NAMALWA (cell line): ENCODE results near the gene NF2.

ENCODE experiments used
- DNase-seq: peaks from one replicate; pipeline ENCODE4 v3.0.0-alpha.2; 2015; ENCODE audit warnings: low spot score

The NF2 gene

DNA sequence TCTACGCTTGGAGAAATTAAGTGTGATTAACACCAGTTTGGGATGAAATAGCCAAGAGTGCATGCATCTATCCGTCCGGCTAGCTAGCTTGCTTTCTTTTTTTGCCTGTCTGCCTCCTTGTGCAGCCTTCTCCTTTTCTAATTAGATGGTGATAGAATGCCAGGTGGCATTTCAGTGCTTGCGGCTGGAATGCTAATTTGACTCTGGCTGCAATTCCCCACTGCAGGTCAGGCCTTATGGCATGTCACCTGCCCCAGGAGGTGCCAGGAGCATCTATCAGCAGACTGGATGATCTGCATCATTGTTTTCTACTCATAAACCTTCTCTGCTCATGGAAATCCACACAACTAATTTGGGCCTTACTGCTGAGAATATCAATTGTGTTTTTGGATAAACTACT is 65.2 kb downstream of the NF2 start:
- DNase-seq = no peak

DNA sequence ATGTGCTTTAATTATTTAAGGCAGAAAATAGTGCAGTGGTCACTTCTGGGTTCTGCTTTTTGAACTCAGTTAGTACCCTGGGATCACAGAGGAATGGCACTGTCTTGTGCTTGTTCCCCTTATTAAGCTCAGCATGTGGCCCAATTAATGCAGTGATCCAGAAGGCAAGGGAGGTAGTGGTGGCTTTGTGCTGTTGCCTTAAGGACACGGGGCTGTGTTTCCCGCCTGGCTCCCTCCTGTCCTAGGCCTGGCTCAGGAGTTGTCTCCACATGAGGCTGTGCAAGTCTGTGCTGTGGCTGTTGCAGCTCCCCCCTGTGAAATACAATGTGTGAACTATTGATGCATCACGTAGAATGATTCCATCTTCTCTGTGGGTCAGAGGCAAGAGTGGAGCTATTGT is 67.2 kb downstream of the NF2 start:
- DNase-seq = no peak

DNA sequence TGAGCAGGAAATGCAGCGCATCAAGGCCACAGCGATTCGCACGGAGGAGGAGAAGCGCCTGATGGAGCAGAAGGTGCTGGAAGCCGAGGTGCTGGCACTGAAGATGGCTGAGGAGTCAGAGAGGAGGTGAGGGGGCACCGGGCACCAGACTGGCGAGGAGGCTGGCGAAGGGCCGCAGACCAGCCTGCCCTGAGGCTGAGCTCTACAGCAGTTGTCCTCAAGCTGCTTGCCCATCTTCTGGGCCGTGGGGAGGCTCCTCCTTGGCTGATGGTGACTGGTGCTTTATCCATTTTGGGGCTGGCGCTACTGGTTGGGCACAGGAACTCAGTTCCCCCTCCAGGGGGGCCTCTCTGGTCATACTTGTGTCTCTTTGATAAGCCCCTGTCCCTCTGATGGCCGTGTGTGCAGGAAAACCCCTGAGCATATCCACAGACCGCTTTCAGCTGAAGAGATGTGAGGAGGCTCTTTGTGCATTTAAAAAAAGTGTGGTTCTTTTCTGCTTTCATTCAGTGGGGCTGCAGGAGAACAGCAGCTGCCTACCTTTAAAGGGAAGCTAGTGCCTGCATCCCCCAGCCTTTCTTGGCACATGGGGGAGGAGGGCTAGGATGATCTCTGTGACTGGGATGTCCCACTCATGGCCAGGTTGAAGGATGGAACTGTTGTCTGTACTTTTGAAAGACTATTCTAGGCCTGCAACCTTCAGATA is 70.1 kb downstream of the NF2 start:
- no peak for DNase-seq

DNA sequence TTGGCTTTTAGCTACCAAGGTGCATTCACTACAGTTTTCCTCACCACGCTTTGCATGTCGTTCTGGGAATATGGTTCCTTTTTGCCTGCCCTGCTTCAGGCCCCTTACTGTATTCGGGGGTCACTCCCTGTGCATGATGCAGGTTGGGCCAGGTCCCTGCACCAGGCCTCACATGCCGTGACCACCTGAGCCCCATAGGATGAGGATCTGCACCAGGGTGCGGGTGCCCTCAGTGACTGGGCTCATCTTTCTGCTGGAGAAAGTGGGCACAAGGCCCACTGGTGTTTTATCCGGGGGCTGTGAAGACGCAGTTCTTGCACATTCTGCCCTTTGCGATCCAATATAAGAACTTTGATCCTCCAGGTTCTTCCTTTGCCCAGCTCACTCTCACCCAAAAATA is 70.7 kb downstream of the NF2 start:
- no peak for DNase-seq

DNA sequence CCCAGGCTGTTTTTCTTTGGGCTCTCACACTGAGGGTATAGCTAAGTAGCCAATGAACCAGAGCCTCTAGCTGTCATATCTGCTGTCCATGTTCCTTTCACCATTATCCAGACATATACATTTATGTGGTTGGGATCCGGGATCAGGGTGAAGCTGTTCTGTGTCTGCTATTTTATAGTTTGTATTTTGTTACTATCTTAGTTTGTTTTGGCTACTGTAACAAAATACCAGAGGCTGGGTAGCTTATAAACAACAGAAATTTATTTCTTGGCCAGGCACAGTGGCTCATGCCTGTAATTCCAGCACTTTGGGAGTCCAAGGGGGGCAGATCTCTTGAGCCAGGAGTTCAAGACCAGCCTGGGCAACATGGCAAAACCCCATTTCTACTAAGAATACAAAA is 75.9 kb downstream of the NF2 start:
- no peak for DNase-seq

DNA sequence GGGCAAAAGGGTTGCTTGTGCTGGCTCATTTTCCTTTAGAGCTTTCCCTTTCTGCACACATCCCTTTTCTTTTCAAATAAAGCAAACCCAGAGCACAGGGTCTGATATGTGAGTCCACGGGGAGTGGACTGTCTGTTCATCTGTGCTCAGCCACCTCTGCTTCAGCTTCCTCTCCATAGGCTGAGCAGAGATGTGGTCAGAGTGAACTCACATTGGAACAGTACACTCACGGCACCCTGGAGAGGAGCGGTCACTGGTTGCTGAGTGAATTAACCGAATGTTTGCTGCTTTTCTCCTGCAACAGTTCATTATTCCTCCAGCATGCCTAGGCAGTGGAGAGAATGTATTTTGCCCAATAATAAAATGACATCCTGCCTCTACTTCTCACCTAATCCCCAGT is 80.1 kb downstream of the NF2 start:
- no peak for DNase-seq

DNA sequence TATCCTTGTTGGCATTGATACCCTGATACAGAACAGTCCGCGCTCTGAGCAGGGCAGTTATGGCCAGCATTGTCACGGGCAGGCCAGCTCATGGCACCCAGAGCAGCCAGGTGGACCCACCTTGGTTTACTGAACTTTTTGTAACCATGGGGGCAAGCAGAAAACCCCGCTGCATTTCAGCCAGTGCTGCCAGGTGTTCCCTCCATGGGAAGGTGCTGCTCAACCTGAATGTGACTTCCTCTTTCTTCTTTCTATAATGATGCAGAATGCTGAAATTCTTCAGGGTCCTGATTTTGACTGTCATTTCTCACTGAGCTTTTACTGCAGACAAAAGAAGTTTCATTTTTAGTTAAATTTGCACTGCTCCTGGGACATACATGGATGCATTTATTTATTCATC is 80.8 kb downstream of the NF2 start:
- DNase-seq = no peak

DNA sequence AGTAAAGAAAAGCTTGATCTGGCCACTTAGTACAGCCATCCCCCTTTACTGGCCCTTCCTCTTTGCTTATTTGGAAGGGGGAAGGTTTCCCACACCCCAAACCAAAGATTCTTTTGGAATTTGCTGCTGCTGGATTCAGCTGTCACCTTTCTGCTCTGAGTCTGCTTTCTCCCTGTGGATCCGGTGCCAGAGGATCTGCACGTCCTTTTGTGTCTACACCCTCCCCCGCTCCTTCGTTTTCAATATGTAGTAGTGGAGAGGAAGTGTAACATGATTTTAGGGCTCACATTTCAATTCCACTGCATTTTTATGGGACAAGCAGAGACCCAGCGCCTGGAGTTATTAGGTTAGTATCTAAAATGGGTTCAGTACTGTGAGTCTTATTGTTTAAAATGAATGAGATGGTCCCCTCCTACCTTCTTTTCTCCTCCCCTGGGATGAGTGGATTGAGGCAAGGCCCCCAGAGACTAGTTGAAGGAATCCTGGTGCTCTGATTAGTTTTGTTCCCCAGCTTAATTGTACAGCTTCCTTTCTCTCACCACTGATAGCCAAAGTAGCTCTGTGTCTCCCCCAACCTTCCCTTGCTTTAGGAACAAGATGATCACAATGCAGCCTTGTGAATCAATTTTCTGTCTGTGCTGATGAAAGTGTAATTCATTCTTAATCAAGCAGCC is 85.9 kb downstream of the NF2 start:
- no peak for DNase-seq

DNA sequence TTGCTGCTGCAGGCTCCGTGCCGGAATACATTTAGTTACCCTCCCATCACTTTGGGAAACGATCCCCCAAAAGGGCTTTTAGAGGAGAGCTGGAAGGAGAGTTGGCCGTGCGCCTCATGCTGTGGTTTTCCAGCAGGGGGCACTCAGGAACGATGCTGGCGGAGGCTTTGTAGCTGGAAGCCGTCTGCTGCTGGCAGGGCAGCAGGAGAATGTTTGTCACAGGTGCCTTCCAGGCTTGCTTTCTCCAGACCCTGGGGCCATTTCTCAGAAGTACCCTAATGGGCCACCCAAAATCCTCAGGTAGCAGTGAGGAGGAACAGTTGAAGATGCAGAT is 86.4 kb downstream of the NF2 start:
- DNase-seq = peak; percentile 25

DNA sequence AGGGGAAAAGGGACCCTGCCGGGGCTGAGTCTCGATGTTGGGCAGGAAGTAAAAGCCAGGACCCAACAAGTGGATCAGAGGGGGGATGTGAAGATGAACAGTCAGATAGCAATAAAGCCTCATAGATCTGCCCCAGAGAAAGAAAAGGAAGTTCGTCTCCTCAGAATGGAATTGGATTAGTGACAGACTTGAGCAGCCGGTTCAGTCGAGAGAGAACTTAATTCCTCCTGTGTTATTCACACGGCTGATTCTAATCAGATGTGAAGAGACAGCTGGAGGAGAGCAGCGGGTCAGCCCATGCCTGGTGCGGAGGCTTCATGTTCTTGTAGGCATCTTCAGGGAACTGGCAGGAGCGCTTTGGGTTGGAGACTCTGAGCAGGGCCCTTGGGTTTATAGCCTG is 87.0 kb downstream of the NF2 start:
- DNase-seq = no peak

DNA sequence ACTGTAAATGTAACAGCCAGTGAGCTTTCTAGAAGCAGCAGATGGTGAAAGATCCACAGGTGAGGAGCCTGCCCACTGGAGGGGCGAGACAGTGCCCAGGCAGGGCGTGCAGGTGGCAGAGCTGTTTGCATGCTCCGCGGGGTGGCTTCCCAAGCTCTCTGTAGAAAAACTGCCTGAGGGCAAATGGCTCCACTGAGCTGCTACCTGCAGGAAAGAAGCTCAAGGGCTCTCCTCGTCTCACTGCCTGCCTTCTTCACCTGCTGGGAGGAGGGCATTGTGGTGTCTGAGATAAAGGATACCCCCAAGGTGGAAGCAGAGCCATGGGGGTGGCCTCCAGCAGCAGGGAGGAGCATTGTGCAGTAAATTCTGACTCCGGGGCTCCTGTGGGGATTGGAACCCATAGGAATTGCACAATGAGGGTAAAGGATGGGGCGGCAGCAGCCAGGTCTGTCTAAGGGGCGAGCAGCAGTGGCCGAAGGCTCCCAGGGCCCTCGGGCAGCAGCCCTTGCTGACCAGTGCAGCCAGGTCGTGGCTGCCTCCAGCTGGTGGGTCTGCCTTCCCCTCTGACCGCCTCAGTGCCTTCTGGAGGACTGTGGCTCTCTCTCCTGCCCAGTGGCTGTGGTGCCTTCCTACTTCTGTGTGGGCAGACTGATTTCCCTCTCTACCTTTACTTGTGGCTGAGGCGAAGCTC is 88.3 kb downstream of the NF2 start:
- DNase-seq = no peak

DNA sequence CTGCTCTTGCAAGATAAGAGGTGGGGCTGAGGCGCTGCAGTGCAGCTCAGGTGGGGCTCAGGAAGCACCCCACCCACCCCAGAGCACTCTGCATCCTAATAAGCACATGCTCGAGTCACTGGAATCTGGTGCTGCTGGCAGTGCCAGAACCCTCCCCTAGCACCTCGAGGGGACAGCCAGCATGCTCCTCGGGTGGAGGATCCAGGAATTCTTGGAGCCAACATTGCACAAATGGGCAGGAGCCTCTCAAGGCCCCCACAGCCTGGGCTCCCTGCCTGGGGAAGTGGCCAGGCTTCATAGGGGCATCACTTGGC is 88.9 kb downstream of the NF2 start:
- no peak for DNase-seq

DNA sequence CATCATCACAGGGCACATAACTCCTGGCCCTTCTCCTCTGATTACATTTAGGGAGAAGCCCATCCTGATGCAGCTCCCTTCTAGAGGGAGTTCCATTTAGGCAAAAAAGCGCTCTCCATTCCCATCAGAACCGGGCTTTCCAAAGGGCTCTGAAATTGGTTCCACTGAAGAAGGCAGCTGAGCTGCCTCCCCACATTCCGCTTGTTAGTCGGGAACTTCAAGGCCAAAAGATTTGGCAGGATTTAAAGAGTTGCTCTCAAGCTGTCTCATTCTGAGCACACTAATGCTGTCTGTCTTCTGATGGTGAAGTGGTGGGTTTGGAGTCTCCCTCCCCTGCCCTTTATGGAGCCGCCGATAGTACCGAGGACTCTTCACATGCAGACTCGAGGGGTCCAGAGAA is 89.7 kb downstream of the NF2 start:
- DNase-seq = no peak

DNA sequence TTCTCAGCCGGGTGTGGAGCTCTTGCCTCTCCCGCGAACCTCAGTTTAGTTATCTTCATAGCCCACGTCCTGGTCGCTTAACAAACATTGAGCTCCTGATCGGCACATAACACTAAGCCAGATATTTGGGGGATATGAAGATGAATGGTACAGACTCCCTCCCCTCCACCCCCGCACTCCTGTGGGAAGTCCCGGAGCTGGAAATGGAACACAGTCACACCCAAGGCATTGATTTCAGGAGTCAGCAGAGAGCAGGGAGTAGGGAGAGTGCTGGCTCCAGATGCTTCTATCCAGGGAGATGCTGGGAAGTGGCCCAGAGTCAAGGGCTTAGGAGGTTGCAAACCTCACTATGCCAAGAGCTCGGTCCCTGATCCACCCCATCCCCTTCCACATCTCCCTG is 90.2 kb downstream of the NF2 start:
- DNase-seq = no peak

DNA sequence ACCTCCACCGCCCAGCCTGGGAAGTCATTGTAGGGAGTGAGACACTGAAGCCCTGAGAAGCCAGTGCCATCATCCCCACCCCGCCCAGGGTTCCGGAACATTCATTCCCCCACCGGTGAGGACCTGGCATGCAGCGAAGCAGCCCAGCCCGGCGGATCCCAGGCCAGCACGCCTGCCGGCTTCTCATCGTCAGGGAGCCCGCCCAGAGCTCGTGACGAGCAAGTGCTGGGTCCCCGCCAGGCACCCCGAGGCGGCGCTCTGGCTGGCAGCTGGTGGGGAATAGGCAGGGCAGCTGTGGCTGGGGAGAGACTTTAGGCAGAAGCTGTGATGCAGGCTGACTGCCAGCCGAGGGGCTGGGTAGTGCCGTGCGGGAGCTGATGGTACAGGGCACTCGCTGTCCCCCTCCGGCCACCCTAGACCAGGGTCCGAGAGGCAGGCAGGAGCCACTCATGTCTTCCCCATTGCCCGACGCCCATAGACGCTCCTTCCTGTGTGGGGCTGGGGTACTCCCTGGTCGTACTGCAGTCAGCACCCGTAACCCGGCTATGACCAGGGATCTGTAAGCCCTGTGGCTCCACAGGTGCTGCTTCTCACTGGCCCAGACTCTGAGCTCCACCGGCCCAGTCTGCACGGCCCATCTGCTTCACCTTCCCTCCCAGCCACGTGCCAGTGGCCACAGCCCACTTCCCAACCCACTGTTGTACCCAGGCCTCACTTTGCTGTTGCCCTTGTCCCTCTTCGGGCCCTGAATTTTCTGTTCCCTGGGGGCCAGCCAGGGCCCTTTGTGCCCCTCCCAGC is 91.9 kb downstream of the NF2 start:
- DNase-seq = no peak

DNA sequence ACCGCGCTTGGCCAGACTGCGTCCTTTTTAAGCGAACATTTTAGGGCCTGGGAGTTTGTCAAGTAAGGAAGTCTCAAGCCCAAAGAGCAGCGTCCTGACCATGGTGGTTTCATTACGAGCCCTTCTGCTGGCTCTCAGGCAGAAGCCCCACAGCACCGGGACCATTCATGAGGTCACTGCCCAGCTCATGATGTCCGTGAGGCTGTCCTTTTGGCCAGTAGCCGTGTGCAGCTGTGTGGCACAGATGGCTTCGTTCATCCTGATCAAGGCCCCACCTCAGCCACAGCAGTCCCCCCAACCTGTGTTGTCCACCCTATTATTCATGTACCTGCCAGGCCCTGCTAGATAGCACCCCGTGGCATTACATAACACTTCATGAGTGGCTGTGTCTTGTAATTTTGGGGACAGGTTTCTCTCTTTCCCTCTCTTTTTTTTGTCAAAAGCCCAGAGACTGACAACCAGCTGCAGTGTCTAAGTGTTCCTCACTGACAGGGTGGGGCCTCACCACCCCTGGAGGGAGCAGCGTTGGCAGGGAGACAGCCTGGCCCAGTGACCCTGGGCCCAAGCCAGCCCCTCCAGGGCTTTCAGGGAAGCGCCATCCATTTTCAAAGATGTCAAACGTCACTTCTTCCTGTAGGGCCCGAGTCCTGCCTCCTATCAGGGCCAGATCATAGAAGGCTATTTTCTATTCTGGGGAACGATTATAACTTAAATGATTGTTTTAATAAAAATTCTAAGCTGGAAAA is 94.6 kb downstream of the NF2 start:
- no peak for DNase-seq

DNA sequence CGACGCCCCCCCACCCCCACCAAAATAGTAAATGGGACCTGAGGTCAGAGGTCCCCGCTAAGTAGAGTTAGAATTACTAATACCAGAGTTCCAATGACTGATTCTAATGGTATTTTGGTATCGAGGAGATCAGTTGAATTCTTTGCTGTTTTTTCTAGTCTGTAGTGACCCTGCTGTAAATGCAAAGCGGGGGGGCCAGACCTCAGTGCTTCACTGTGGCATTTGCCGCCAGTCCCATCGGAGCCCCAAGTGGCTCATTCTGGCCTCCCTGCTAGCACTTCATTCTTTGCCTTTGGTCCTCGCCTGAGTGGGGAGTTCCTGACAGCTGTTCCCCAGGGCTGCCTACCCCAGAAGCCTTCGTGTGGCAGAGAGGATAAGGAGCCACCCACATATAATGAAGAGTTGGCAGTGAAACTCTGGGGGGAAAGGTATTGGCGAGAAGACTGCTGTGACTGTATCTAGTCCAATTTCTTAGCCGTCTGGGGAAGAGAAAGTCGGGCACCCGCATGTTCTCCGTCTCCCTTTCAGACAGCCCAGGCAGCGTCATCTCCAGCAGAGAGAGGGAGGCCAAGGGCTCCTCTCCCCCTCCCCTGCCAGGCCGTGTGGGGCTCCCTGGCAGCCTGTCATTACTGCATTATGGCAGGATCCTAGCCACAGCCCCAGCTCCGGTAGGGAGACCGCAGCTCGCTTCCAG is 96.9 kb downstream of the NF2 start:
- no peak for DNase-seq

DNA sequence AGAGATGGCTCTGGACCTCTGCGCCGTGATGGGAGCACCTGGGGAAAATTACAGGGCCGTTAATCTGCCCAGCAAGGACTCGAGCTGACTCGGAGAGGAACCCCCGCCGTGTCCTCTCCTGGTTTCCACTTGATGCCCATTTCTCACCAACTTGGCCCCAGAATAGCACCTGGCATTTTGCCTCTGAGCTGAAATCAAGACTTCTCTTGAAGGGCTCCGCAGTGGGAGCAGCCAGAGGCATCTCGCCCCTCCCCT is 97.4 kb downstream of the NF2 start:
- DNase-seq = no peak

DNA sequence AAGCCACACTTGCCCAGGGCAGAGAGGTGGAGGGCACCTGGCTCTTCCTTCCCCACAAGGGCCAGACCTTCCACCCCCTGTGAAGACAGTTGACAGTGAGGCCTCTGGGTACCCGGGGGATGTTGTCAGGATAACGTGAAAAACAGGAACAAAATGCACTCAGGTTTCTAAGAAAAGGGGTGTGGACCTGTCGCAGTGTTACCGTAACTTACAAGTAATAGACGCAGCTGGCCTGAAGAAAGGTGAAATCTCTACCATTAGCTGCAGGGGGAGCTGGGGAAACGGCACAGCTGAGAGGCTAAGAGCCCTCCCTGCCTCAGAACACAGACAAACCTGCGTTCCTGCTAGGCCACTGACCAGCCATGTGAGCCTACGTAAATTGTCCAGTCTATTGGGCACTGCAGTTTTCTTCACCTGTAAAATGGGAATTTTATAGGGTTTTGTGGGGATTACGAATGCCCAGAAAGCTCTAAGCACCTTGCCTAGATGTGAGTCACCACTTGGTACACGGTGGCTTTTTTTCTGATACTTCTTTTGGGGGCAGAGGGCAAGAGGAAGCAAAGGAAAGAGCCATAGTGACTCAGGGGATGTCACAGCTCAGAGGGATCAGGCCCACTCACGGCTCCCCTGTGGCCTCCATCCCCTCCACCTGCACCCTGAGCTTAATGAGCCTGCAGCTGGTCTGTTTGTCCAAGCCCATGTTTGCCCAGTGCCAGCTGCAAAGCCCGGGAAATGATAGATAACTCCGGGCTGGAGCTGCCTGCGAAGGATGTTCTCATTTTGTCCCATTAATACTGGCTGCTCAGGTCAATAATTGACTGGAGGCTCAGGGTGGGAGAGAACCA is 97.9 kb downstream of the NF2 start:
- DNase-seq = peak; percentile 64

DNA sequence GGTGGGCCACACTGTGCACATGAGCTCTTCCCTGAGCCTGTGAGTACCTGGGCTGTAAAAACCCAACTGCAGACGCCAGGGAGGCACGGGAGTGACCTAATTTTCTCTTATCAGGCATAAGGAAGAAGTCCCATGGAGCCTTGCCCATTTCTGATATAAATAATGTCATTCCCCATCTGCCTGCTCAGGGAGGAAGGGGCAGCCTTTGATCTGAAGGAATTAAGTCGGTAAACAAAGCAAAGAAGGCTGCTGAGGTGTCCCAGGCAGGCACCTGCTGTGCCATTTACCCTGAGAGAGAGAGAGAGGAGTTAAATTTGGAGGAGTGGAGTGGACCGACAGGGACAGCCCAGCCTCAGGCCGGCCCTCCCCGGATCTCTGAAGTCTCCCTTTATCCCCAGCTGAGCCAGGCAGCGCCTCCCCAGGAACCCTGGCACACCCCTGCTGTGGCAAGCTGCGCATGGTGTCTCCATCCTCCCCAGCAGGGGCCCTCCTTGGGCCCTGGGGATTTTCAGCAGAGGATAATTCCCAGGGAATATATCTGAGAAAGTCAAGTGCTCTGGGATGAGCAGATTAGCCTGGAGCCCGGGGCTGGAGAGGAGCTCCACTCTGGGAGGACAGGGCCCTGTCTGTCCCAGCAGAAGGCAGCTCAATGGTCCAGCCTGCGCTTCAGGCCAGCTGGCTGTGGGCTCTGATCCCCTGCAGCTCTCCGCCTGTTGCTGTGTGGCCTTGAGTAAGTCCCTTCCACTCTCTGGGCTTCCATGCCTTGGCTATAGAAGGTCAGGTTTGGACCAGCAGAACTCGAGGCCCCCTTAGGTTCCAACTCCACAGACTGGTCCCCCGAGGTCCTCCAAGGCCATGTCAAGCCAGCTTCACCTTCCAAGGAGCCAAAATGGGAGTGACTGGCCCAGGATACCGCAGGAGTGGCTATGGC is 98.8 kb downstream of the NF2 start:
- no peak for DNase-seq
